GM18505 (cell line): ENCODE measurements around the gene RABIF.
"Not testable (repeated sequence)": the region's sequence is repeated elsewhere in the genome, so short reads cannot be mapped to it uniquely, and the experiment has no call there.

ENCODE experiments used
- ATAC-seq: cut with Tn5 transposase; IDR thresholded peaks from one replicate; pipeline ENCODE4 v1.9.1; 2021; ENCODE audit not compliant: unreplicated experiment
- POLR2A ChIP-seq: IDR thresholded peaks from 4 replicates; pipeline ENCODE4 v1.6.1; 2011; ENCODE audit warnings: borderline replicate concordance; ENCODE audit not compliant: insufficient read depth, insufficient read length; ENCODE audit errors: extremely low read depth

Gene RABIF

DNA sequence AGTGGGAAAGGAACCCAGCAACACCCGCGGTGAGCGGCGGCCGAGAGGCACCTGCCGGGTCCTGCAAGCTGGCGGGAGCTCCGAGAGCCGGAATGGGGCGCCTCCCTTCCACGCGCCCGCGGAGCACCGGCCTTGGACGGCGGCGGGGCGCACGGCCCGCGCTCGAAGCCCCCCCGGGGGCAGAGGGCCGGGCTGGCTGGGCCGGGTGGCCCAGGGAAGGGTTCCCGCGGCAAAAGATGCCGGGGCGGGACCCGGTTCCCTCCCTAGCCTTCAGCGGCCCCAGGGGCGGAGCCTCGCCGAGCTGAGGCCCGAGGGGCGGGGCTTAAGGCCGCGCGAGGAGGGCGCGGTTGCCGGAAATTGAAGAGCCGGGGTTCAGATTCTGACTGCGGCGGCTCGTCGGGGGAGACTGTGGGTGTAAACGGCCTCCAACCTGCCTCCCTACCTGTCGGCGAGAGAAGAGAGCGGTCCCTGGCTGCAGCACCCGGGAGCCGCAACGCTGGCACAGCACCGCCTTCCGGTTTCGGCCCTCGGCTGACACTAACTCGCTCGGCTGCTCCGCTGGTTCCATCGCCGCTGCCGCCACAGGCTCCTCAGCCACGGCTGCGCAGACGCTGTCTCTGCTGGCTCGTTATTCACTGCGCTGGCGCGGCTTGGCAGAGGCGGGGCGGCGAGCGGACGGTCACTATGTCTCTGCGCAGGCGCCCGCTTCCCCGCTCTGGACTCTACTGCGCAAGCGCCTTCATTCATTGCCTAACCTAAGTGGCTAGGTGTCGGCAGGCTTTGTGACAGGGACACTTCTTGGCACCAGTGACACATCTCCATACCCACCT lies at the start of gene RABIF:
Gene RABIF, minus strand, starts transcription at position 619 of the 830 bp plus-strand sequence. Its CDS starts 51 bp downstream, at position 568.
- TF ChIP-seq POLR2A, result peak; percentile 98
- ATAC-seq, result peak; percentile 86

DNA sequence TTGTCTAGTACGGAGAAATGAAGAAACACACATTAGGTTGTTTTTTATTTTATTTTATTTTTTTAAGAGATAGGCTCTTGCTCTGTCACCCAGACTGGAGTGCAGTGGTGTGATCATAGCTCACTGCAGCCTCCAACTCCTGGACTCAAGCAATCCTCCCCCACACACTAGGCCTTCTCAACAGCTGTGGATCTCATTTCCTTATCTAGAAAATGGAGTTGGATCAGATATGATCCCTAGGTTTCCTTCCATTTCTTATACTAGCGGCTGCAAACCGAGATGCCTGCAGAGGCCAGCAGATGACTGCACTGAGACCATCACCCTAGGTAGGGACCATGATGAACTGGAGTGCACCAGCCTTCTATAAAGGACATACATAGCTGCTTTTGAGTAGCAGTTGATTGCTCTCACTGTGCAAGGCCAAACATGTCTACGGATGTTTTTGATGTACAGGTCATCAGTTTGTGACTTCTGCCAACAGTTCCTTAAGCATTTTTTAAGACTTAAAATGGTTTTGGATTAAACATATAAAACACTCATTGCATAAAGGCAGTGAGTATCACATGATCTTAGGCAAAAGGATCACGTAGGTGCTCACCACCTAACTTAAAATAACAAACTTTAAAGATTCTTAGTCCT lies 49.5 kb upstream of the RABIF start:
- no peak for ATAC-seq
- TF ChIP-seq POLR2A, result no peak

DNA sequence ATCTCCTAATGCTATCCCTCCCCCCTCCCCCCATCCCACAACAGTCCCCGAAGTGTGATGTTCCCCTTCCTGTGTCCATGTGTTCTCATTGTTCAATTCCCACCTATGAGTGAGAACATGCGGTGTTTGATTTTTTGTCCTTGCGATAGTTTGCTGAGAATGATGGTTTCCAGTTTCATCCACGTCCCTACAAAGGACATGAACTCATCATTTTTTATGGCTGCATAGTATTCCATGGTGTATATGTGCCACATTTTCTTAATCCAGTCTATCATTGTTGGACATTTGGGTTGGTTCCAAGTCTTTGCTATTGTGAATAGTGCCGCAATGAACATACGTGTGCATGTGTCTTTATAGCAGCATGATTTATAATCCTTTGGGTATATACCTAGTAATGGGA lies 47.5 kb upstream of the RABIF start:
- ATAC-seq, result not testable (repeated sequence)

DNA sequence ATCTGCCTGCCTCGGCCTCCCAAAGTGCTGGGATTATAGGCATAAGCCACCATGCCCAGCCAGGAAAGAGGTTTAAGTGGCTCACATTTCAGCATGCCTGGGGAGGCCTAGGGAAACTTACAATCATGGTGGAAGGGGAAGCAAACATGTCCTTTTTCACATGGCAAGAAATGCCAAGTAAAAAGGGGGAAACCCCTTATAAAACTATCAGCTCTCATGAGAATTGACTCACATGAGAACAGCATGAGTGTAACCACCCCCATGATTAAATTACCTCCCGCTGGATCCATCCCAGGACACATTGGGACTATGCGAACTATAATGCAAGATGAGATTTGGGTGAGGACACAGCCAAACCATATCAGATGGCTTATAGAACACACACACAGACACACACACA lies 46.9 kb upstream of the RABIF start:
- ATAC-seq, result no peak
- TF ChIP-seq POLR2A, result no peak

DNA sequence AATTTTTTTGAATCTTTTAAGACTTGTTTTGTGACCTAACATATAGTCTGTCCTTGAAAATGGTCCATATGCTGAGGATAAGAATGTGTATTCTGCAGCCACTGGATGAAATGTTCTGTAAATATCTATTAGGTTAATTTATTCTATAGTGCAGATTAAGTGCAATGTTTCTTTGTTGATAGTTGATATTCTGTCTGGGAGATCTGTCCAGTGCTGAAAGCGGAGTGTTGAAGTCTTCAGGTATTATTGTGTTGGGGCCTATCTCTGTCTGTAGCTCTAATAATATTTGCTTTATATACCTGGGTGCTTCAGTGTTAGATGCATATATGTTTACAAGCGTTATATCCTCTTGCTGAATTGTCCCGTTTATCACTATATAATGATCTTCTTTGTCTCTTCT lies 45.8 kb upstream of the RABIF start:
- TF ChIP-seq POLR2A, result no peak
- no peak for ATAC-seq

DNA sequence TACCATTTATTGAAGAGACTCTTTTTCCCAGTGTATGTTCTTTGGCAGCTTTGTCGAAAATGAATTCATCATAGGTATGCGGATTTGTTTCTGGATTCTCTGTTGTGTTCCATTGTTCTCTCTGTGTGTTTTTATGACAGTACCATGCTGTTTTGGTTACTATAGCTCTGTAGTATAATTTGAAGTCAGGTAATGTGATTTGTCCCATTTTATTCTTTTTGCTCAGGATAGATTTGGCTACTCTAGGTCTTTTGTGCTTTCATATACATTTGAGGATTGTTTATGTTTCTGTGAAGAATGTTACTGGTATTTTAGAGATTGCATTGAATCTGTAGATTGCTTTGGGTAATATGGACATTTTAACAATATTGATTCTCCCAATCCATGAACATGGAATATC lies 43.5 kb upstream of the RABIF start:
- no peak for ATAC-seq
- no peak for TF ChIP-seq POLR2A

DNA sequence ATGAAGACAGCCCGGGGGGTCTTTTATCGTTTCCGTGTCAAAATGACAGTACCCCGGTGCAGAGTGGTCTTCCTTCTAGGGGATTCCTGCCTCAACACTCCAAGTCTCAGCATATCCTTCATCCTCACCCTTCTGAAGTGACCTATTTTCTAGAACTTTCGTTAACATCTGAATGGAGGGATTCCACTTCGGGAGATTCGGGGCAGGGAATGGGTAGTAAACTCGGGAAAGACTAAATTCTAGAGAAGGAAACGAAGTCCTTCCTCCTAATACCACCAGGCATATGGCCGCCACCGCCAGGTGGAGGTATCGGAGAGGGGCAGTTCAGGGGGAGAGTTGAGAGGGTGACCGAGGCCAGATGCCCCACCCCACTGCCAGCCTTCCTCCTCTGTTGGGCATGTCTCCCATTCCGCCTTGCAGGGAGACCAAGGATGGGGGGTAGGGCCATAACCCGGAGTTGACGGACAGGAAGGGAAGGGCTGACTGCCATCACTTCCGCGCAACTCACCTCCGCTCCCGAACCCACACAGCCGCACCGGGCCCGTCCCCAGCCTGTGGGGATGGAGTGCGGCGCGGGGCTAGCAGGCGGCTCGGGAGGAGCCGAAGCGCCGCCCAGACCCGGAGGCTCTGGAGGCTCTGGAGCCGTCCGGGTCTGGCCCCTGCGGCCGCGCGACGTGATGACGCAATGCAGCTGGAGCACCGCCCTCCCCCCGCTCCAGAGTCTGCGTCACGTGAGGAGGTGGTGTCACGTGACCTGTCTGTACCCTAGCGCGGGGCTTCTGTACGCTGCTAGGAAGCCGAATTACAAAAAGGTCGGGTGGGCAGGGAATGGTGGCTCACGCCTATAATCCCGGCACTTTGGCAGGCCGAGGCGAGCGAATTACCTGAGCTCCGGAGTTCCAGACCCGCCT lies 37.9 kb upstream of the RABIF start, which contains the start of gene KLHL12:
Gene KLHL12, minus strand, starts transcription at position 654 of the 911 bp plus-strand sequence. CDS start 2,072 bp downstream, outside the sequence.
- peak; percentile 97 for TF ChIP-seq POLR2A

DNA sequence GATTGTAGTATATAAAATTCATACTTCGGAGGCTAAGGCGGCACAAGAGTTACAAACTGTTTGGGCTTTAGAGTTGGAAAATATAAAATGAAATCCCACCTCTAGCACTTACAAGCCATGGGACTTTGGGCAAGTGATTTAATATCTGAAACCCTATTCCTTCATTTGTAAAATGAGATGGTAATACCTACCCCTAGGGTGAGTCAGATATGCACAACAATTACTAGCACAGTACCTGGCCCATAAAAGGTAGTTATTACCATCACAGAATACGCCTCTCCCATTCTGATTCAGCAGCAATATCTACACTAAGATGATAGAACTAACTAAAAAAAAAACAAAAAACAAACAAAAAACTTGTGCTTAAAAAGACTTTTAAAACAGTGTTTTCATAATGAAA lies 34.6 kb upstream of the RABIF start:
- ATAC-seq, result no peak
- TF ChIP-seq POLR2A, result no peak

More for the DNA sequence above, 37.9 kb upstream of the RABIF start, which contains the start of gene KLHL12:
- ATAC-seq, result peak; percentile 83

DNA sequence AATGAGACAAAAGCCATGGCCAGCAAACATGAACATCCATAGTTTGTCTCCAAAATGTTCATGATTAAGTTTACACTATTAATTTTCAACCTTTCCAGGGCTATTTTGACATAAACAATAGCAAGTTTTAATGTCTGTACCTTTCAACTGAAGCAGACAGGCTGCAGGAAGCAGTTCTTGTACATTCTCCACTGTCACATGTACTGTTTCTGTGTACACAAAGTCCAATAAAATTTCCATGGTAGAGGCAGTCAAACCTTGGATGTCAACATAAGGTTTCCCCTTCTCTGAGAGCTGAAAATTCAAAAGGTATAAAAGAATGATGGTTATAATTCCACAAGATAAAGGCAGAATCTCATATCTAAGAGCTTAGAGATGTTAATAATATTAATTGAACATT lies 30.7 kb upstream of the RABIF start:
- no peak for TF ChIP-seq POLR2A
- ATAC-seq, result no peak

DNA sequence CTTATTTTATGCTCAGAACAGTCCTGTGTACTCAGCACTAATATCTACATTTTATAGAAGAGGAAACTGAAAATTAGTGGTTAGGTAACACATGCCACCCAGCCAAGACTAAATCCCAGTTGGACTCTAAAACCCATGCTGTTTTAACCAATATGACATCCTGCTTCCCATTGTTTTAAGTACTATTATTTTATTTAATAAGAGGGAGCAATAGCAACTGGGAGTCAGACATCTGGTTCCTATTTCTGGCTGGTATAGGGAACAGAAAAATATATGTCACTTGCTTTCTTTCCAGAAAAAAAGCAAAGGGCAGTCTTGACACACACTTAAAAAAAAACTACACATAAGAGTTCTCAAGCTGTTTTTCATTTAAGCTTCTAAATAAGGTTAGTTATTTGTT lies 26.2 kb upstream of the RABIF start:
- no peak for ATAC-seq
- TF ChIP-seq POLR2A, result no peak

DNA sequence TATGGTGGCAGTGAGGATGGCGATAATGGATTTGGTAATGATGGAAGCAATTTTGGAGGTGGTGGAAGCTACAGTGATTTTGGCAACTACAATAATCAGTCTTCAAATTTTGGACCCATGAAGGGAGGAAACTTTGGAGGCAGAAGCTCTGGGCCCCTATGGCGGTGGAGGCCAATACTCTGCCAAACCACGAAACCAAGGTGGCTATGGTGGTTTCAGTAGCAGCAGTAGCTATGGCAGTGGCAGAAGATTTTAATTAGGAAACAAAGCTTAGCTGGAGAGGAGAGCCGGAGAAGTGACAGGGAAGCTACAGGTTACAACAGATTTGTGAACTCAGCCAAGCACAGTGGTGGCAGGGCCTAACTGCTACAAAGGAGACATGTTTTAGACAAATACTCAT lies 23.5 kb upstream of the RABIF start:
- not testable (repeated sequence) for ATAC-seq

DNA sequence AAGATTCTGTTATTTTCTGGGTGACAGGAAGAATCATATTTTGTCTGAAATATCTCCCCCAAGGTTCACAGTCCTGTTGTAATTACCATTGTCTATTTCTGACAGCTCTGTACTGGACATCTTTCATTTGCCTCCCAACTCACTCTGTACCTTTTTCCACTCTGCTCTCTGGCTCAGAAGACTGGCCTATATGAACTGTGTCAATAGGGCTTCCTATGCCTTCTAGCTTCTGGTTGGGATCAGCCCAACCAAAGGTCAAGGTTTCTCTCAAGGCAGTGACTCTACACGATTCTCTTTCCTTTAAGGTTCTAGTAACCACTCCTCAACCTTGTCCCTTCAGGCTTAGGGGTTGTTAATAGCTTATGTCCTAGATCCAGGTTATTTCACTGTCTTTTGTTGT lies 20.5 kb upstream of the RABIF start:
- no peak for TF ChIP-seq POLR2A
- ATAC-seq, result no peak

DNA sequence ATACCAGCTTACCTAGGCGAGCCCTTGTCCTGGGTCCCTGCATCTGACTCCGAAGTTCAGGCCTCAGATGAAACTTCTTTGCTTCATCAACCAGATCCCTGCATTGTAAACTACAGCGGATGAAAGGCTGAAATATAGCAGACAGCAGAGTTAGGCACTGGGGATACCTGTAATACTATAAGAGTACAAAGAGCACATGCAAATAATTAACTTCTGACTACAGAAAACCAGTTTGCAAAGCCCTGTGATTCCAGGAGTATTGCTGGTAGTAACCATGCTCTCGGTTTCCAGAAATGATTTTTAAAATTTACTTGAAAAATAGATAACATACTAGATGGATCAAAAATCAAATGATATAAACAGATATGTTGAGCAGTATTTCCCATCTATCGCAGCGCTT lies 20.0 kb upstream of the RABIF start:
- no peak for ATAC-seq
- no peak for TF ChIP-seq POLR2A
